Measurements from ENCODE around the gene IGSF21. TPM values are rescaled to one million over a fixed set of nuclear protein-coding genes. Genes with fewer than 3 reads are reported as not detected.

IGSF21 gene
- total and polyA plus RNA-seq, 2 of the 8 experiments (the other 6 are each of a cell fraction or from before 2014, with no cell fraction given): 22.5 to 28.5 TPM

DNA sequence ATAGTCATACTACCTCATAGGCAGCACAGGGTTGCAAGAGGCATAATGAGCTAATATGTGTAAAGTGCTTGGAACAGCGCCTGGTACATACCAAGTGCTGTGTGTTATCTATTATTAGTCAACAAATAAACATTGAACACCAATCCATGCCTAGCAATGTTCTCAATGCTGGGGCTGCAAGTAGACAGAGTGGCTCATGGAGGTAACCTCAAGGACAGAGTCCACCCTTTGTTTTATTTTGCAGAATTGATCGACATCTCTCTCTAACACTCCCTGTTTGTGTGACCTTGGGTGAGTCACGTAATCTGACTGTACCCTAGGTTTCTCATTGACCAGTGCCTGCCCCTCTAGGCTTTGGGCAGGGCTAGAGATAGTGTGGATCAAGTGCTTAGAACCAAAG, 209.2 kb downstream of the IGSF21 start:
- H2BK120ac ChIP-seq (replicated peaks; ENCODE audit: low read depth, low read length): no peak overlapping the region
- CTCF ChIA-PET (ENCODE audit: partially characterized antibody): interaction anchor here (1.0 to 12.2 kb wide), 5 partner anchors 9 to 393 kb away, joined by 3 to 132 read pairs (median 8); no protein-coding TSS in a partner anchor
- no peak for FAIRE-seq

More for the DNA sequence above, 209.2 kb downstream of the IGSF21 start:
- no peak overlapping the region for H4K91ac ChIP-seq (replicated peaks; ENCODE audit: insufficient read length, low read length)
- DNase-seq (ENCODE audit: low read depth in 1 of 2, low spot score in 2 of 2): no peak
- no peak overlapping the region for H3K27ac ChIP-seq (ENCODE audit: low read depth, low read length)
- no peak overlapping the region for H4K8ac ChIP-seq (ENCODE audit: extremely low read depth, insufficient read depth, low read length)
- H3K4me1 ChIP-seq (replicated peaks in 1 of 4; ENCODE audit: control insufficient read depth in 3 of 4, insufficient read depth in 4 of 4, low read length in 3 of 4): no peaks in the 10 kb centered on the region; a peak in 1 of 7 replicates
- POLR2A ChIA-PET (ENCODE audit: partially characterized antibody): interaction anchor here (1.2 to 1.6 kb wide), 2 partner anchors 18 to 20 kb away, joined by 3 to 4 read pairs; no protein-coding TSS in a partner anchor
- H3K18ac ChIP-seq (ENCODE audit: extremely low read depth, low read length): no peak overlapping the region
- H2AK5ac ChIP-seq (ENCODE audit: low read depth, low read length): no peak overlapping the region
- H3K36me3 ChIP-seq (ENCODE audit: control insufficient read depth in 2 of 4, insufficient read depth in 4 of 4, low read length in 3 of 4): no peaks in the 10 kb centered on the region; a peak in 1 of 8 replicates
- no peaks in the 10 kb centered on the region for H3K79me1 ChIP-seq (ENCODE audit: low read depth, low read length)
- WGBS, 2 experiments (ENCODE audit: extremely low coverage in 1 of 2, insufficient coverage in 1 of 2, insufficient read length in 1 of 2, insufficient replicate concordance in 2 of 2, low coverage in 1 of 2, low lambda C conversion rate in 2 of 2, missing lambda C conversion rate in 1 of 2): 55% methylated on average over 3 of the region's 3 CpGs; no CpG with 5 or more reads in 1 of the 2 experiments
- no peak overlapping the region for H2BK5ac ChIP-seq (ENCODE audit: low read depth, low read length)
- H3K9ac ChIP-seq (replicated peaks in 1 of 4; ENCODE audit: extremely low read depth in 1 of 4, low read depth in 3 of 4, low read length in 3 of 4): no peak overlapping the region
- no peak overlapping the region for H3K4me3 ChIP-seq (ENCODE audit: extremely low read depth in 1 of 4, insufficient read depth in 2 of 4, low read depth in 3 of 4, low read length in 4 of 4)
- no peak overlapping the region for H3K4ac ChIP-seq (replicated peaks; ENCODE audit: insufficient read length, low read depth, low read length)
- TF ChIP-seq SP4 (IDR thresholded peaks at IDR 0.05; ENCODE audit: low read length) (no peak), TAF7 (optimal IDR thresholded peaks at IDR 0.05; ENCODE audit: borderline replicate concordance, low read depth, low read length) (no peak), JUND (IDR thresholded peaks at IDR 0.05; ENCODE audit: low read length) (no peak), CEBPB (IDR thresholded peaks at IDR 0.05; ENCODE audit: low read depth, low read length) (no peak), EGR1 (IDR thresholded peaks at IDR 0.05; ENCODE audit: borderline replicate concordance, low read depth, low read length) (no peak), RNF2 (IDR thresholded peaks at IDR 0.05; ENCODE audit: borderline replicate concordance, low read depth, low read length, missing control alignments, poor library complexity, severe bottlenecking) (no peak), NANOG (IDR thresholded peaks at IDR 0.05; ENCODE audit: insufficient read depth, low read depth, low read length, poor library complexity, severe bottlenecking) (no peak), SIX5 (IDR thresholded peaks at IDR 0.05; ENCODE audit: low read depth, low read length) (no peak), CTBP2 (IDR thresholded peaks at IDR 0.05; ENCODE audit: borderline replicate concordance, insufficient read depth, insufficient read length, low read length) (no peak)
- peaks cover 5% of the 10 kb centered on the region; the same call in 1 of the 2 replicates for H3K23me2 ChIP-seq (ENCODE audit: low read depth, low read length)
- H2BK15ac ChIP-seq (ENCODE audit: low read length): no peak overlapping the region
- H2BK12ac ChIP-seq (ENCODE audit: low read depth, low read length): no peak overlapping the region
- H3K79me2 ChIP-seq (ENCODE audit: control insufficient read depth in 1 of 2, insufficient read depth in 2 of 2, low read length in 2 of 2): no peaks in the 10 kb centered on the region
- peaks cover 0 to 3% of the 10 kb centered on the region in 2 experiments for H4K20me1 ChIP-seq (replicated peaks in 1 of 2; ENCODE audit: control insufficient read depth in 1 of 2, insufficient read depth in 2 of 2, low read length in 2 of 2)
- H3K14ac ChIP-seq (ENCODE audit: insufficient read length): no peak overlapping the region
- H3K4me2 ChIP-seq (ENCODE audit: insufficient read depth in 1 of 2, low read depth in 2 of 2, low read length in 2 of 2): no peak overlapping the region
- H2BK20ac ChIP-seq (ENCODE audit: low read length): no peak overlapping the region
- no peak overlapping the region for H3K56ac ChIP-seq (replicated peaks; ENCODE audit: insufficient read length, low read depth, low read length)
- H3K23ac ChIP-seq (ENCODE audit: insufficient read length): no peak overlapping the region
- no peaks in the 10 kb centered on the region for H3K9me3 ChIP-seq (ENCODE audit: insufficient read depth in 2 of 2, low read depth in 1 of 2, low read length in 1 of 2)
- H3K27me3 ChIP-seq (replicated peaks in 1 of 4; ENCODE audit: control insufficient read depth in 3 of 4, extremely low read depth in 1 of 4, insufficient read depth in 3 of 4, low read length in 3 of 4): peaks cover 0 to under 1% (median 0%) of the 10 kb centered on the region in 4 experiments; a peak in 1 of 7 replicates
- H4K5ac ChIP-seq (ENCODE audit: insufficient read length, low read depth, low read length): no peak overlapping the region
- no peak overlapping the region for H2AFZ ChIP-seq (ENCODE audit: low read length)
